ENCODE results near the gene GPATCH2. TPM values are rescaled to one million over a fixed set of nuclear protein-coding genes. Genes with fewer than 3 reads are reported as not detected.

Gene GPATCH2
- total RNA-seq, 2 donors from 2014 or later: 21.2 to 23.2 TPM

GRCh38 chr1:217650674-217651073 lies 19.8 kb upstream of the GPATCH2 start:
- Mint-ChIP-seq H3K9me3 (no peaks in the 10 kb centered on the region), H3K27me3 (ENCODE audit: insufficient read depth) (no peaks in the 10 kb centered on the region), H3K27ac (no peak overlapping the region), H3K4me3 (no peak overlapping the region), H3K36me3 (ENCODE audit: low read depth) (no peaks in the 10 kb centered on the region), H3K4me1 (no peaks in the 10 kb centered on the region)
- Histone ChIP-seq H3K27me3 (ENCODE audit: control insufficient read depth, insufficient read depth, low read length, poor library complexity, severe bottlenecking) (no peaks in the 10 kb centered on the region), H3K9ac (ENCODE audit: extremely low read depth, low read length, poor library complexity, severe bottlenecking) (no peak overlapping the region), H3K27ac (ENCODE audit: low read depth, low read length) (no peak overlapping the region), H3K4me1 (ENCODE audit: control insufficient read depth, insufficient read depth, low read length) (no peaks in the 10 kb centered on the region), H3K9me3 (ENCODE audit: control insufficient read depth, low read length) (no peaks in the 10 kb centered on the region), H3K36me3 (ENCODE audit: control insufficient read depth, insufficient read depth, low read length) (no peaks in the 10 kb centered on the region), H3K4me3 (ENCODE audit: low read length) (no peak overlapping the region)
- TF ChIP-seq, protein P1, sequence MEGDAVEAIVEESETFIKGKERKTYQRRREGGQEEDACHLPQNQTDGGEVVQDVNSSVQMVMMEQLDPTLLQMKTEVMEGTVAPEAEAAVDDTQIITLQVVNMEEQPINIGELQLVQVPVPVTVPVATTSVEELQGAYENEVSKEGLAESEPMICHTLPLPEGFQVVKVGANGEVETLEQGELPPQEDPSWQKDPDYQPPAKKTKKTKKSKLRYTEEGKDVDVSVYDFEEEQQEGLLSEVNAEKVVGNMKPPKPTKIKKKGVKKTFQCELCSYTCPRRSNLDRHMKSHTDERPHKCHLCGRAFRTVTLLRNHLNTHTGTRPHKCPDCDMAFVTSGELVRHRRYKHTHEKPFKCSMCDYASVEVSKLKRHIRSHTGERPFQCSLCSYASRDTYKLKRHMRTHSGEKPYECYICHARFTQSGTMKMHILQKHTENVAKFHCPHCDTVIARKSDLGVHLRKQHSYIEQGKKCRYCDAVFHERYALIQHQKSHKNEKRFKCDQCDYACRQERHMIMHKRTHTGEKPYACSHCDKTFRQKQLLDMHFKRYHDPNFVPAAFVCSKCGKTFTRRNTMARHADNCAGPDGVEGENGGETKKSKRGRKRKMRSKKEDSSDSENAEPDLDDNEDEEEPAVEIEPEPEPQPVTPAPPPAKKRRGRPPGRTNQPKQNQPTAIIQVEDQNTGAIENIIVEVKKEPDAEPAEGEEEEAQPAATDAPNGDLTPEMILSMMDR (conservative IDR thresholded peaks at IDR 0.05): no peak
- WGBS, 2 experiments (ENCODE audit: insufficient coverage in 1 of 2, insufficient read length in 1 of 2): 95% methylated on average over 3 of the region's 4 CpGs; no CpG with 5 or more reads in 1 of the 2 experiments
- DNase-seq: no peak

DNA sequence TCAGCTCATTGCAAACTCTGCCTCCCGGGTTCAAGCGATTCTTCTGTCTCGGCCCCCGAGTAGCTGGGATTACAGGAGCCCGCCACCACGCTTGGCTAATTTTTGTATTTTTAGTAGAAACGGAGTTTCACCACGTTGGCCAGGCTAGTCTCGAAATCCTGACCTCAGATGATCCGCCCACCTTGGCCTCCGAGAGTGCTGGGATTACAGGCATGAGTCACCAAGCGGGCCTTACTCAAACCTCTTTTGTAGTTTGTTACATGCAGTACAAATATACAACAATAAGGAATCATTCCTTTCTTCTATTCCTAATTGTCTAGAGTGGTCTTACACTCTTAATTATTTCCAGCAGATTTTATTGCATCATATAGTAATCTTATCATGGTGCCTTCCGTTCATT lies 16.9 kb upstream of the GPATCH2 start:
- 90 to 97% methylated on average over 10 to 12 of the region's 13 CpGs for WGBS, 2 experiments (ENCODE audit: insufficient coverage in 1 of 2, insufficient read length in 1 of 2)
- Mint-ChIP-seq H3K4me3 (no peak overlapping the region), H3K36me3 (ENCODE audit: low read depth) (no peaks in the 10 kb centered on the region), H3K27ac (no peak overlapping the region), H3K4me1 (peaks cover 6% of the 10 kb centered on the region), H3K9me3 (no peaks in the 10 kb centered on the region), H3K27me3 (ENCODE audit: insufficient read depth) (no peaks in the 10 kb centered on the region)
- DNase-seq: no peak
- Histone ChIP-seq H3K4me1 (ENCODE audit: control insufficient read depth, insufficient read depth, low read length) (no peaks in the 10 kb centered on the region), H3K27ac (ENCODE audit: low read depth, low read length) (no peak overlapping the region), H3K9me3 (ENCODE audit: control insufficient read depth, low read length) (no peaks in the 10 kb centered on the region), H3K27me3 (ENCODE audit: control insufficient read depth, insufficient read depth, low read length, poor library complexity, severe bottlenecking) (no peaks in the 10 kb centered on the region), H3K36me3 (ENCODE audit: control insufficient read depth, insufficient read depth, low read length) (no peaks in the 10 kb centered on the region), H3K4me3 (ENCODE audit: low read length) (no peak overlapping the region), H3K9ac (ENCODE audit: extremely low read depth, low read length, poor library complexity, severe bottlenecking) (no peak overlapping the region)
- TF ChIP-seq, protein P1 (conservative IDR thresholded peaks at IDR 0.05): no peak

- H3K9ac ChIP-seq (ENCODE audit: extremely low read depth, low read length, poor library complexity, severe bottlenecking): no peak overlapping the region
Measured at GRCh38 chr1:217642455-217642854, 11.6 kb upstream of the GPATCH2 start.

More at GRCh38 chr1:217642455-217642854, 11.6 kb upstream of the GPATCH2 start:
- Histone ChIP-seq H3K27me3 (ENCODE audit: control insufficient read depth, insufficient read depth, low read length, poor library complexity, severe bottlenecking) (no peaks in the 10 kb centered on the region), H3K4me1 (ENCODE audit: control insufficient read depth, insufficient read depth, low read length) (no peaks in the 10 kb centered on the region), H3K36me3 (ENCODE audit: control insufficient read depth, insufficient read depth, low read length) (no peaks in the 10 kb centered on the region), H3K9me3 (ENCODE audit: control insufficient read depth, low read length) (no peaks in the 10 kb centered on the region), H3K27ac (ENCODE audit: low read depth, low read length) (no peak overlapping the region), H3K4me3 (ENCODE audit: low read length) (no peak overlapping the region)
- 82 to 85% methylated on average over 4 to 6 of the region's 6 CpGs for WGBS, 2 experiments (ENCODE audit: insufficient coverage in 1 of 2, insufficient read length in 1 of 2)
- Mint-ChIP-seq H3K27ac (no peak overlapping the region), H3K36me3 (ENCODE audit: low read depth) (no peaks in the 10 kb centered on the region), H3K4me1 (peaks cover 10% of the 10 kb centered on the region), H3K9me3 (no peaks in the 10 kb centered on the region), H3K27me3 (ENCODE audit: insufficient read depth) (peaks cover 2% of the 10 kb centered on the region), H3K4me3 (no peak overlapping the region)
- TF ChIP-seq, protein P1 (conservative IDR thresholded peaks at IDR 0.05): no peak
- DNase-seq: no peak

Measured in endodermal cell (in vitro differentiated cells).